ENCODE results near the gene AAGAB.

The AAGAB gene

GRCh38 chr15:67164811-67165253 lies 89.6 kb downstream of the AAGAB start:
- no peaks in the 10 kb centered on the region for H3K36me3 ChIP-seq (ENCODE audit: low read length)
- no peak overlapping the region for H3K4me2 ChIP-seq (ENCODE audit: low read depth, low read length, poor library complexity, severe bottlenecking)
- TF ChIP-seq EZH2phosphoT487 (conservative IDR thresholded peaks at IDR 0.05; ENCODE audit: low read length) (no peak), CTCF (IDR thresholded peaks at IDR 0.05; ENCODE audit: insufficient read depth, low read length, poor library complexity, severe bottlenecking) (no peak)
- H3K27ac ChIP-seq (ENCODE audit: low read depth, low read length): no peak overlapping the region
- no peak overlapping the region for H3K4me3 ChIP-seq (ENCODE audit: insufficient read depth, low read length, poor library complexity, severe bottlenecking)
- H3K9me2 ChIP-seq (replicated peaks; ENCODE audit: insufficient read depth, low read length): no peaks in the 10 kb centered on the region
- no peaks in the 10 kb centered on the region for H4K20me1 ChIP-seq (ENCODE audit: low read depth, low read length)
- no peaks in the 10 kb centered on the region for H3K9me3 ChIP-seq (ENCODE audit: insufficient read depth, low read length)
- H3F3A ChIP-seq (ENCODE audit: insufficient read depth): no peaks in the 10 kb centered on the region
- no peak overlapping the region for H3K9ac ChIP-seq (ENCODE audit: low read length)
- H3K79me2 ChIP-seq (ENCODE audit: insufficient read depth, low read length): peaks cover 6% of the 10 kb centered on the region; the same call in 1 of the 2 replicates
- no peak overlapping the region for H2AFZ ChIP-seq (ENCODE audit: low read depth, low read length, severe bottlenecking)
- H3K27me3 ChIP-seq (ENCODE audit: low read length): no peaks in the 10 kb centered on the region

GRCh38 chr15:67164401-67164791 lies 90.1 kb downstream of the AAGAB start:
- H3K9me3 ChIP-seq (ENCODE audit: insufficient read depth, low read length): no peaks in the 10 kb centered on the region
- no peaks in the 10 kb centered on the region for H4K20me1 ChIP-seq (ENCODE audit: low read depth, low read length)
- no peak overlapping the region for H3K9ac ChIP-seq (ENCODE audit: low read length)
- H2AFZ ChIP-seq (ENCODE audit: low read depth, low read length, severe bottlenecking): no peak overlapping the region
- no peak overlapping the region for H3K4me2 ChIP-seq (ENCODE audit: low read depth, low read length, poor library complexity, severe bottlenecking)
- H3K4me3 ChIP-seq (ENCODE audit: insufficient read depth, low read length, poor library complexity, severe bottlenecking): no peak overlapping the region
- no peaks in the 10 kb centered on the region for H3F3A ChIP-seq (ENCODE audit: insufficient read depth)
- TF ChIP-seq CTCF (IDR thresholded peaks at IDR 0.05; ENCODE audit: insufficient read depth, low read length, poor library complexity, severe bottlenecking) (no peak), EZH2phosphoT487 (conservative IDR thresholded peaks at IDR 0.05; ENCODE audit: low read length) (no peak)
- no peaks in the 10 kb centered on the region for H3K9me2 ChIP-seq (replicated peaks; ENCODE audit: insufficient read depth, low read length)
- no peaks in the 10 kb centered on the region for H3K27me3 ChIP-seq (ENCODE audit: low read length)
- no peaks in the 10 kb centered on the region for H3K36me3 ChIP-seq (ENCODE audit: low read length)
- H3K27ac ChIP-seq (ENCODE audit: low read depth, low read length): no peak overlapping the region
- H3K79me2 ChIP-seq (ENCODE audit: insufficient read depth, low read length): peaks cover 6% of the 10 kb centered on the region; the same call in 1 of the 2 replicates

- Histone ChIP-seq H3K9me3 (ENCODE audit: insufficient read depth, low read length) (no peaks in the 10 kb centered on the region), H3K36me3 (ENCODE audit: low read length) (no peaks in the 10 kb centered on the region), H3K4me2 (ENCODE audit: low read depth, low read length, poor library complexity, severe bottlenecking) (no peak overlapping the region), H3K79me2 (ENCODE audit: insufficient read depth, low read length) (peaks cover 6% of the 10 kb centered on the region; the same call in 1 of the 2 replicates), H3K9me2 (replicated peaks; ENCODE audit: insufficient read depth, low read length) (no peaks in the 10 kb centered on the region), H4K20me1 (ENCODE audit: low read depth, low read length) (no peaks in the 10 kb centered on the region), H3K27ac (ENCODE audit: low read depth, low read length) (no peak overlapping the region), H3K9ac (ENCODE audit: low read length) (no peak overlapping the region), H3K27me3 (ENCODE audit: low read length) (no peaks in the 10 kb centered on the region), H2AFZ (ENCODE audit: low read depth, low read length, severe bottlenecking) (no peak overlapping the region), H3F3A (ENCODE audit: insufficient read depth) (no peaks in the 10 kb centered on the region), H3K4me3 (ENCODE audit: insufficient read depth, low read length, poor library complexity, severe bottlenecking) (no peak overlapping the region)
- TF ChIP-seq EZH2phosphoT487 (conservative IDR thresholded peaks at IDR 0.05; ENCODE audit: low read length): no peak
- no peak for TF ChIP-seq CTCF (IDR thresholded peaks at IDR 0.05; ENCODE audit: insufficient read depth, low read length, poor library complexity, severe bottlenecking)
These were observed 91.3 kb downstream of the AAGAB start for GRCh38 chr15:67163180-67163579.

All from SU-DHL-6 (cell line).